GM12873 (cell line): ENCODE results near the gene ENTPD1.

Experiments
- TF ChIP-seq, protein P1 (sequence below): IDR thresholded peaks from 2 replicates; pipeline ENCODE4 v1.5.1; 2012; ENCODE audit warnings: low read depth, mild to moderate bottlenecking, moderate library complexity, low read length, control low read depth; ENCODE audit not compliant: insufficient read depth; ENCODE audit errors: missing control alignments

Gene ENTPD1

DNA sequence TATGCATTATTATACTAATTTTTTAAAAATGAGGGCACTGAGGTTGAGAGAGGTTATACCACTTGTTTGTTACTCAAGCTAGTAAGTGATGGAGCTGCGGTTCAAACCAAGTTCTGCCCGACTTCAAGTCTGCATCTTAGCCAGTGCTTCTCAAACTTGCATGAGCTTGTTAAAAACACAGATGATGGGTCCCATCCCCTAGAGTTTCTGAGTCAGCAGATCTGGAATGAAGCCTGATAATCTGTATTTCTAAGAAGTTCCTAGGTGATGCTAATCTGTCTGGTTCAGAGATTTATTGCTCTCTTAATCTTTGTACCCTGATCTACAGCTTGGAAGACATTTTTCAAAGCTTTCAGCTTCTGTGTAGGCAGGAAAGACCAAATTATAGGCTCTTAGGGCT, 84.2 kb downstream of the ENTPD1 start:
- TF ChIP-seq, protein P1, sequence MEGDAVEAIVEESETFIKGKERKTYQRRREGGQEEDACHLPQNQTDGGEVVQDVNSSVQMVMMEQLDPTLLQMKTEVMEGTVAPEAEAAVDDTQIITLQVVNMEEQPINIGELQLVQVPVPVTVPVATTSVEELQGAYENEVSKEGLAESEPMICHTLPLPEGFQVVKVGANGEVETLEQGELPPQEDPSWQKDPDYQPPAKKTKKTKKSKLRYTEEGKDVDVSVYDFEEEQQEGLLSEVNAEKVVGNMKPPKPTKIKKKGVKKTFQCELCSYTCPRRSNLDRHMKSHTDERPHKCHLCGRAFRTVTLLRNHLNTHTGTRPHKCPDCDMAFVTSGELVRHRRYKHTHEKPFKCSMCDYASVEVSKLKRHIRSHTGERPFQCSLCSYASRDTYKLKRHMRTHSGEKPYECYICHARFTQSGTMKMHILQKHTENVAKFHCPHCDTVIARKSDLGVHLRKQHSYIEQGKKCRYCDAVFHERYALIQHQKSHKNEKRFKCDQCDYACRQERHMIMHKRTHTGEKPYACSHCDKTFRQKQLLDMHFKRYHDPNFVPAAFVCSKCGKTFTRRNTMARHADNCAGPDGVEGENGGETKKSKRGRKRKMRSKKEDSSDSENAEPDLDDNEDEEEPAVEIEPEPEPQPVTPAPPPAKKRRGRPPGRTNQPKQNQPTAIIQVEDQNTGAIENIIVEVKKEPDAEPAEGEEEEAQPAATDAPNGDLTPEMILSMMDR: no peak

DNA sequence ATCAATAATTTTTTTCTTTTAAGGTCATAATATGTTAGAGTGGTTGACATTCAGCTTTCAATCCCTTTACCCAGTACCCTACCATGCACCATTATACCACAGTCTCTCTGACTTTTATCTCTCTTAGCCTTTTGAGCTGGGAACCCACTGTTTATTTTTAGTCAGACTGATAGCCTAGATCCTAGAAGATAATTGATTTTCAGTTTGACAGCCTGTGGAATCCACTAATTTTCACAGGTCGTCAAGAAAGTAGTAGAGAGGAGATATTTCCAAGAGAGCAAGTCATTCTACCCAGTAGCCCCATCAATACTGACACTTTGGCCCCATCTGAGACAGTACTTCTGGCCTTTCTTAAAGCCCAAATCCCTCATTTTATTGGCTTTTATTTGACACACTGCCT, 84.7 kb downstream of the ENTPD1 start:
- TF ChIP-seq, protein P1: no peak

DNA sequence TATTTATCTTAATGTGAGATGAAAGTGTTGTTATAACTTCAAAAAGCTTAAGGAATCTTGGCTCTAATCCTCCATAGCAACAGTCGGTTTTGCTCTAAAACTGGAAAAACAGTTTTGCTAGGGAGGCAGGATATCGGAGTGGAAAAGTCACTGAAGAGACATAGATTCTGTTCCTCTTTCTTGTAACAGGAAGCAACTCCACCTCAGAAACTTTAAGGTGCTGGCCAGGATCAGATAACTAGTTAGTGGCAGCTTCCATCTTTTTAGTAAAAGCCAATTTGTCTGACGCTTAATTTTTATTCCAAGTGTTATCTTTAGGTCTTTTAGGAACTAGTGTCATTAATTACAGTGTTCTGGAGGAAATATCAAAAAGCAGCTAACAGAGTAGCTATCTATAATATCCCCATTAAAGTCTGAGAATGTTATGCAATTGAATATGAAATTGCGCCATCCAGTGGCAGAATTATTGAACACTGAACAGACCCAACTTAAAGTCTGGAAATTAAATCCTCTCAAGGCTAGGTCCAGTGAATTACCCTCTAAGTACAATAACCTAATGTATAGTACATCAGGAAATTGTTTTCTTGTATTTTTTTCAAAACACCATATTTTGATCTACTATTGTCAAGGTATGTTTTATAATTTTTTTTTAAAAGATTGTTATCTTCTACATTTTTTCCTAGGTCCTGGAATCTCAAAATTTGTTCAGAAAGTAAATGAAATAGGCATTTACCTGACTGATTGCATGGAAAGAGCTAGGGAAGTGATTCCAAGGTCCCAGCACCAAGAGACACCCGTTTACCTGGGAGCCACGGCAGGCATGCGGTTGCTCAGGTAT, 85.9 kb downstream of the ENTPD1 start:
- TF ChIP-seq, protein P1: peak; percentile 62

DNA sequence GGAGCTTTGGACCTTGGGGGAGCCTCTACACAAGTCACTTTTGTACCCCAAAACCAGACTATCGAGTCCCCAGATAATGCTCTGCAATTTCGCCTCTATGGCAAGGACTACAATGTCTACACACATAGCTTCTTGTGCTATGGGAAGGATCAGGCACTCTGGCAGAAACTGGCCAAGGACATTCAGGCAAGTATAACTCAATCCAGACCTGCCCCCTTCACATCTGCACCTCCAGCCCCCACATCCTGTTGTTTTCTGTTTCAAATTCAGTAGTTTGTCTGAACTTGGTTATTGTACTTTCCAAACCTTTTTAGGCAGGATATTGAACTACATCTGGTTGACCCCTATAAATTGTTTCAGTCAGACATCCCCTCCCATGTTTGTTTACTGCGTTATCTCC, 89.4 kb downstream of the ENTPD1 start:
- TF ChIP-seq, protein P1: no peak

DNA sequence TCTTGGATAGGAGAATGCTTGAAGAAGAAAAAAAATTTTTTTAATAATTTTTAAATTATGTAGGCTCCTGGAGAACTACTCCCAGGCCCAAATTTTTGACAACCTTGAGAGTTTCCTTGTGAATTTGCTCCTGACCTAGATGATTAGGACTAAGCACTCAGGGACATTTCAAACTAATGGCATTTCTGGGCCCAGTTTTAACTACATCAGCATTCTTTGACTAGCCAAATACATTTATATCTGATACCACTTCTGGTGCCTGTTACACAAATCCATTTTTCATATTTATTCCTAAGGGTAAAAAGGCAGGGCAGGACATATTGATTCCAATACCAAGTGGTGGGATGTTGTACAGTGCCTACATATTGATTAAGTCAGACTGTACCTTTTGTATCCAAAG, 91.0 kb downstream of the ENTPD1 start:
- TF ChIP-seq, protein P1: no peak

DNA sequence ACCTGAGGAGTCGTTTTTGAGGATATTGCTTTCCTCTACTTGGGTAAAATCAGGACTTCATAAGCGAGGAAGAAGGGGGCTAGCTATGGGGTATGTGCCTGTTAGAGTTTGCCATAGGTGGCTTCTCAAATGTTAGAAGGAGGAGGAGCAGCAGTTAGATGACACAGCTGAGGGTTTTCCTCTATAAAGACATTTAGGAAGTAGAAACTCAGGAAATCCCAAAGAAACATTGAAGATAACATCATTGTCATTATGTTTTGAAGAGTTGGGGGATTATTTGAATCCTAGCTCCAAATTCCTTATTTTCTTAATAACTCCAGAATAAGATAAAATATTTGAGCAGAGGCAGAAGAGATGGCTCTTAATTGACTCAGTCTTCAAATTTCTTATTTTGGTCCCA, 92.9 kb downstream of the ENTPD1 start:
- TF ChIP-seq, protein P1: no peak

DNA sequence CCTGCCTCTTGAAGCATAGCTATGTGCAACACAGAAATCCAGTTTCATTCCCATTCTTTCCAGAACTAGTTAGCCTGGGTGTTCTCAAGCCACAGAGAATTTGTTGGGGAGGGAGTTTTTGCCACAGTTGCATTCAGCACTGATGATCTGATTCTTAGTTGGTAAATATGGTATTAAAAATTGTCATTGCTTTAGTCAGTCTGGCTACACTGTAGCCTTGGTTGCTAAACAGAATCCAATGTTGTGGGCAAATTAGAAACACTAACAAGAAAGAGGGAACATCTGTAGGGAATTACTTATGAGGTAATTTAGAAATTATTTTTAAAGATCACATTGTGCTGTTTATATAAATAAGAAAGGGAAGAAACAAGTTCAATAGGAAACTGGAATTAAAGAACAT, 94.8 kb downstream of the ENTPD1 start:
- TF ChIP-seq, protein P1: no peak
